Stomach (tissue), 4 donors: ENCODE measurements around the gene ASPN.

Experiments
- CTCF ChIP-seq, 7 experiments: fragments of 450-650 bp in 4 of 7; fragments of 200-600 bp in 3 of 7; sonication (generic) in 3 of 7; IDR thresholded peaks; one replicate each; pipeline ENCODE4 v1.5.1; 2016 to 2019; ENCODE audit warnings: antibody characterized with exemption in 7 of 7, control low read depth in 2 of 7, mild to moderate bottlenecking in 1 of 7
- POLR2A ChIP-seq, 4 donors: fragments of 450-650 bp; IDR thresholded peaks; one replicate each; pipeline ENCODE4 v1.6.1; 2016; ENCODE audit warnings: antibody characterized with exemption in 4 of 4, control low read depth in 2 of 4, mild to moderate bottlenecking in 1 of 4, moderate library complexity in 1 of 4
- POLR2AphosphoS5 ChIP-seq, 3 donors: sonication (generic); formaldehyde crosslinking; IDR thresholded peaks; one replicate each; pipeline ENCODE4 v1.6.1; 2016; ENCODE audit warnings: antibody characterized with exemption in 3 of 3

- TF ChIP-seq CTCF (IDR thresholded peaks at IDR 0.05) (no peak), POLR2A (IDR thresholded peaks at IDR 0.05) (no peak), POLR2AphosphoS5 (IDR thresholded peaks at IDR 0.05) (no peak)
Measured at GRCh38 chr9:92429836-92430235, 52.5 kb downstream of the ASPN start.
